ACC112 (cell line): ENCODE results near the gene HDHD3.

ENCODE experiments used
- H2AFZ ChIP-seq: fragments of 200-600 bp; sonication (generic); one replicate; pipeline ENCODE4 v1.6.0; 2017; ENCODE audit warnings: antibody characterized with exemption, low read length; ENCODE audit not compliant: unreplicated experiment
- H3K27ac ChIP-seq: fragments of 200-600 bp; sonication (generic); 2 replicates; pipeline ENCODE4 v1.5.1; 2014; ENCODE audit warnings: low read depth, mild to moderate bottlenecking, antibody characterized with exemption, low read length, moderate library complexity
- H3K27me3 ChIP-seq: fragments of 200-600 bp; sonication (generic); 2 replicates; pipeline ENCODE4 v1.6.1; 2014; ENCODE audit warnings: mild to moderate bottlenecking, antibody characterized with exemption, low read length, moderate library complexity, mixed read lengths; ENCODE audit not compliant: insufficient read depth
- H3K36me3 ChIP-seq: fragments of 200-600 bp; sonication (generic); 2 replicates; pipeline ENCODE4 v1.6.1; 2016; ENCODE audit warnings: mild to moderate bottlenecking, antibody characterized with exemption, low read length, moderate library complexity, mixed read lengths; ENCODE audit not compliant: insufficient read depth
- H3K4me1 ChIP-seq: fragments of 200-600 bp; sonication (generic); one replicate; pipeline ENCODE4 v1.6.1; 2016; ENCODE audit warnings: low read length, mixed read lengths; ENCODE audit not compliant: insufficient read depth, unreplicated experiment, control insufficient read depth
- H3K4me3 ChIP-seq: fragments of 200-600 bp; sonication (generic); 2 replicates; pipeline ENCODE4 v1.5.1; 2014; ENCODE audit warnings: mild to moderate bottlenecking, low read depth, low read length
- H3K79me2 ChIP-seq: fragments of 200-600 bp; sonication (generic); one replicate; pipeline ENCODE4 v1.6.0; 2016; ENCODE audit warnings: low read length; ENCODE audit not compliant: control insufficient read depth, unreplicated experiment, insufficient read depth

HDHD3 gene

GRCh38 chr9:113403646-113404045, 26.9 kb upstream of the HDHD3 start:
- Histone ChIP-seq H3K4me1 (peaks cover 10% of the 10 kb centered on the region), H3K27ac (no peak overlapping the region), H3K36me3 (peaks cover 10% of the 10 kb centered on the region), H3K4me3 (no peak overlapping the region), H2AFZ (no peak overlapping the region), H3K27me3 (no peaks in the 10 kb centered on the region), H3K79me2 (peaks cover 20% of the 10 kb centered on the region)

DNA sequence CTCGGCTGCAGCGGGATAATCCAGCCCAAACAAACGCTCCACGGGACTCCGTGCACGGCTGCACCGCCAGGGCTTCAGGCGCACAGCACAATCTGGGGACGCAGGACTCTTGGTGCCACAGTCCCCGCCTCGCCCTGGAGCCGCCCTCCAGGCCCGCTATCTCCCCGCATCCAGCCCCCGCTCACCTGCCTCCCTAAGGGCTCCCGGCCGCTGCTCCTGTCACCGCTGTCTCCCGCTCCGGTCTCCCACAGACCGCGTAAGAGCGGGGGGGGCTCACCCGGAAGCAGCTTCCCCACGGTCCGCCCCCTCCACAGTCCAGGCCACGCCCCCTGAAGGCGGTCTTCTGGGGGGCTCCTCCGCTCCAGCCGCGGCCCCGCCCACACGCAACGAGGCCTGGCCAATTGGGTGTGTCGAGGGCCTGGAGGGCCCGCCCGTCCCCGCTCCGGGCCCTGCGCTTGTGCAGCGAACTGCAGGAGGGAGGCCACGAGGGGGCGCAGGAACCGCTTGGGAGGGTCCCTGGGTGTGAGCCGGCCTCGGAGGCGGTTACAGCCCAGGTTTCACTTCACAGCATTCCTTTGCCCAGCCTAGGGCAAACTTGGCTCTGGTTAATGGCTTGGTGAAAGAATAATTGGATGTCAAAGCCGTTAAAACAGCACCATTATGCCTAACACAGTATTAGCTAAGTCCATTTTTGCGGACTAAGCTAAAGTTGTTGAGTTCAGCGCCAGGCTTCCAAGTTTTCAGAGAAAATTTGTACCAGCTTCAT, 24.4 kb upstream of the HDHD3 start, which contains the start of gene ALAD:
ALAD (minus strand) TSS at position 258 of the 766 bp plus-strand sequence. CDS start 7,725 bp downstream, outside the sequence.
- Histone ChIP-seq H3K27ac (no peak within 1 kb of the TSS), H2AFZ (peak within 1 kb of the TSS; percentile 93), H3K79me2 (peaks cover 4% of the 10 kb centered on the region), H3K4me3 (peak within 1 kb of the TSS; percentile 82), H3K36me3 (no peaks in the 10 kb centered on the region), H3K4me1 (peaks cover 15% of the 10 kb centered on the region), H3K27me3 (no peaks in the 10 kb centered on the region)

DNA sequence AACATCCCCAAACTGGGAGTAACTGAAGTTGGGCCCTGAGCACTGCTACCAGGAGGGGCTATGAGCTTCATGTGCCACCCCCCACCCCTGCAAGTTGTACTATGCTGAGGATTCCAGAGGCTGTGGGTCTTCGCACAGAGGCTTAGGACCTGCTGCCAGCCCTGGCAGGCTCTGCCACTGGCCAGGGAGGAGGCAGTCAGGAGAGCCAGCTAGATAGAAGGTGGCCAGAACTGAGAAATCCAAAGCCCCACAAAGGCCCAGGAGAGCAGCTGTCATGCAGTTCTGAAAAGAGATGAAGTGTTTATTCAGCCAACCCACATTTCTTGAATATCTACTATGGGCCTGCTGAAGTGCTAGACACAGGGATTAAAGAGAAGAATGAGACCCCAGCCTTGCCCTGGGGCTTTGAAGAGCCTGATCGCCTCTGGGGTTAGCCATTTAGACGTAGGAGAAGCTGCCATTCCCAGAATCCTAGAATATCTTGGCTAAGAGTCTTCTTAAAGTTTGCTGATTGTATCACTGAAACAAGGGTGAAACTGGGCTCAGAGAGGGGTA, 22.9 kb upstream of the HDHD3 start:
- Histone ChIP-seq H3K79me2 (peaks cover 4% of the 10 kb centered on the region), H3K4me1 (peaks cover 15% of the 10 kb centered on the region)

DNA sequence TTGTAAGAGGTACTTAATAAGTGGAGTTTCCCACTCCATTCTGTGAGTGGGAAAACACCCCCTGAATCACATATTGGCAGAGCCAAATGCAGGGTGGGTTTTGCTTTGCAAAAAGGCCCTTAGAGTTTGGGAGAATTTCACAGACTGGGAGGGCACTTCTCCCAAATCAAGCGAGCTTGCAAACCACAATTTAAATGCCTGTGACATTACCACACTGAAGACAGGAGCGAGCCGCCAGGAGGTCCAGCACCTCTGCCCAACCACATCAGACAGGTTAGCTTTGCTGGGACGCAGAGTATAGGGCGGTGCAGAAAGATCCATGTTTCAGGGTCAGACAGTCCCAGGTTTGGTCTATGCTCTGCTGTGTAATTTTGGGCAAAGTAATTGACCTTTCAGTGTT, 22.0 kb upstream of the HDHD3 start:
- H3K79me2 ChIP-seq = peaks cover 4% of the 10 kb centered on the region
- no peak overlapping the region for H2AFZ ChIP-seq
- H3K4me3 ChIP-seq = no peak overlapping the region
- H3K27ac ChIP-seq = no peak overlapping the region
- H3K36me3 ChIP-seq = no peaks in the 10 kb centered on the region
- peaks cover 15% of the 10 kb centered on the region for H3K4me1 ChIP-seq
- H3K27me3 ChIP-seq = no peaks in the 10 kb centered on the region

More for the DNA sequence above, 22.9 kb upstream of the HDHD3 start:
- Histone ChIP-seq H3K27ac (no peak overlapping the region), H3K4me3 (no peak overlapping the region; the same call in 1 of the 2 replicates), H3K36me3 (no peaks in the 10 kb centered on the region), H2AFZ (no peak overlapping the region), H3K27me3 (no peaks in the 10 kb centered on the region)

- H3K36me3 ChIP-seq = 0 out of 2 replicates have a peak, but pooled peaks cover 2% of the 10 kb centered on the region
- no peak overlapping the region for H3K27ac ChIP-seq
- H3K27me3 ChIP-seq = no peaks in the 10 kb centered on the region
- H2AFZ ChIP-seq = no peak overlapping the region
- no peak overlapping the region for H3K4me3 ChIP-seq
- H3K79me2 ChIP-seq = peaks cover 4% of the 10 kb centered on the region
- H3K4me1 ChIP-seq = peaks cover 15% of the 10 kb centered on the region
Measured at GRCh38 chr9:113397203-113397631, 20.4 kb upstream of the HDHD3 start.

DNA sequence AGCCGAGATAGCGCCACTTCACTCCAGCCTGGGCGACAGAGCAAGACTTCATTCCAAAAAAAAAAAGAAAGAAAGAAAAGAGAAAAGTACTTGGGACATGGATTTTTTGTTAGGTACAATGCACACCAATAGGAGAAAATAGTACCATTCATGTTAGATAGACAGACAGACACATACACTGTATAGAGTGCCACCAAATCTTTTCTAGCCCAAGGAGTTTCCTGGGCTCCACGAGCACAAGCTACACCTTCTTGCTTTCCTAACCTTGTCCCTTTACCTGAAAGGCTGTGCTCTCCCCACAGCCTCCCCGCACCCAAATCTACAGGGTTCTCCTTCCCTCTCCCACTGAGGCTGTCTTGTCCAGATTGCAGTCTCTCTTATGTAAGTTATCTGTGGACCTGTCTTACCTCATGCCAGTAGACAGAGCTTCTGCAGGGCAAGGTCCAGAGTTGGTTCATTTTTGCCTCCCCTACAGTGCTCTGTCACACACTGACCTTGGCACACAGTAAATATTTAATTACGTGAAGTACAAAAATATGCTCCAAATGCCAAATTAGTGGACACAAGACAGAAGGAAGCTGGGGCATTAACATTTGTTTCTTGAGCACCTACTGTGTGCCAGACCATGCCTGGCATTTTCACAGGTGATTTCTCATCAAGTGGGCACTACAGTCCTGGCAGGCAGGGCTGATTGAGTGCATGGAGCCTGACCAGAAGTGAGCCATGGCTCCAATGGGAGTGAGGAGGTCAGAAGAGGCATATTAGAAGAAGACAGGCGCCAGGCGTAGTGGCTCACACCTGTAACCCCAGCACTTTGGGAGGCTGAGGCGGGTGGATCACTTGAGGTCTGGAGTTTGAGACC, 18.4 kb upstream of the HDHD3 start:
- Histone ChIP-seq H3K36me3 (0 out of 2 replicates have a peak, but pooled peaks cover 2% of the 10 kb centered on the region), H3K79me2 (peaks cover 3% of the 10 kb centered on the region), H2AFZ (no peak overlapping the region), H3K27ac (no peak overlapping the region), H3K4me1 (peaks cover 15% of the 10 kb centered on the region), H3K4me3 (no peak overlapping the region), H3K27me3 (no peaks in the 10 kb centered on the region)

- no peak overlapping the region for H3K27ac ChIP-seq
- 0 out of 2 replicates have a peak, but pooled peaks cover 2% of the 10 kb centered on the region for H3K36me3 ChIP-seq
- H3K79me2 ChIP-seq = no peaks in the 10 kb centered on the region
- H3K4me3 ChIP-seq = no peak overlapping the region
- no peaks in the 10 kb centered on the region for H3K27me3 ChIP-seq
- peaks cover 7% of the 10 kb centered on the region for H3K4me1 ChIP-seq
- no peak overlapping the region for H2AFZ ChIP-seq
Measured at GRCh38 chr9:113393281-113393680, 16.5 kb upstream of the HDHD3 start.

GRCh38 chr9:113391917-113392316, 15.1 kb upstream of the HDHD3 start:
- H3K79me2 ChIP-seq = no peaks in the 10 kb centered on the region
- H2AFZ ChIP-seq = no peak overlapping the region
- H3K36me3 ChIP-seq = 0 out of 2 replicates have a peak, but pooled peaks cover 2% of the 10 kb centered on the region
- H3K4me1 ChIP-seq = no peaks in the 10 kb centered on the region
- H3K4me3 ChIP-seq = no peak overlapping the region
- H3K27me3 ChIP-seq = no peaks in the 10 kb centered on the region
- H3K27ac ChIP-seq = no peak overlapping the region

DNA sequence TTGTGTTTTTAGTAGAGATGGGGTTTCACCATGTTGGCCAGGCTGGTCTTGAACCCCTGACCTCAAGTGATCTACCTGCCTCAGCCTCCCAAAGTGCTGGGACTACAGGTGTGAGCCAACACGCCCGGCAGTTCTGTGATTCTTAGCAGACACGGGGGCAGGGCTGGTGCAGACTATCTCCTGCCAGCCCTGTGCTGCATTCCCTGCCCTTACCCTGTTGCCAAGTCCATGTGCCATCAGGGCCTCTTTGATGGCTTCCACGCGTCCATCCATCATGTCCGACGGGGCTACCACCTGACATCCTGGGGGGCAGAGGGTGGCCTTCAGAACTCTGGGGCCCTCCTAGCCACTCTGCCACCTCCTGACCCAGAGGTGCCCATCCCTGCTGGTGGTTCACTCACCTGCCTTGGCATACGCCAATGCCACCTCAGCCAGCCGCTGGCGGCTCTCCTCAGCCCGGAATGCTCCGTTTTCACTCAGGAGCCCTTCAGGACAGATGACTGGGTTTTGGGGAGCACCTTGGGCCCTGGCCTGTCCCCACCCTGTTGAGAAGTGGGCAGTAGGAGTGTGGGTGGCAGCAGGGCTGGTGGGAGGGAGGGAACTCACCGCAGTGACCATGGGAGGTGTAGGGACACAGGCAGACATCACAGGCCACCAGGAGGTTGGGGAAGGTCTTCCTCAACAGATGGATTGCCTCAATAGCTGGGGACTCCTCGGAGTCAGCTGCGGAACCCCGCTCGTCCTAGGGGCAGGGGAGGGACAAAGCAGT, 13.6 kb upstream of the HDHD3 start:
- H3K27me3 ChIP-seq = no peaks in the 10 kb centered on the region
- no peak overlapping the region for H3K27ac ChIP-seq
- no peak overlapping the region for H2AFZ ChIP-seq
- 0 out of 2 replicates have a peak, but pooled peaks cover 2% of the 10 kb centered on the region for H3K36me3 ChIP-seq
- H3K4me3 ChIP-seq = no peak overlapping the region
- H3K79me2 ChIP-seq = no peaks in the 10 kb centered on the region
- no peaks in the 10 kb centered on the region for H3K4me1 ChIP-seq

- H3K27me3 ChIP-seq = no peaks in the 10 kb centered on the region
- no peak overlapping the region for H3K4me3 ChIP-seq
- H3K36me3 ChIP-seq = 0 out of 2 replicates have a peak, but pooled peaks cover 2% of the 10 kb centered on the region
- no peak overlapping the region for H2AFZ ChIP-seq
- H3K4me1 ChIP-seq = no peaks in the 10 kb centered on the region
- no peaks in the 10 kb centered on the region for H3K79me2 ChIP-seq
- no peak overlapping the region for H3K27ac ChIP-seq
Measured at GRCh38 chr9:113389451-113389850, 12.7 kb upstream of the HDHD3 start.
